ENCODE results near the gene ZNF174. TPM values are rescaled to one million over a fixed set of nuclear protein-coding genes. Genes with fewer than 3 reads are reported as not detected.

Gene ZNF174
- total and polyA plus RNA-seq, 2 of the 8 experiments (the other 6 are each of a cell fraction or from before 2014, with no cell fraction given), result 9.1 to 12.7 TPM

GRCh38 chr16:3458278-3458851, 57.4 kb downstream of the ZNF174 start (continued):
- no peak for TF ChIP-seq ATF3 (IDR thresholded peaks at IDR 0.05; ENCODE audit: insufficient read depth, low read depth, low read length)
- peak; percentile 47; the same call in 1 of the 2 replicates for TF ChIP-seq MAFK (IDR thresholded peaks at IDR 0.05; ENCODE audit: low read depth, low read length)
- TF ChIP-seq ZNF274 (IDR thresholded peaks at IDR 0.05; ENCODE audit: borderline replicate concordance, extremely low read depth, low read length), result no peak
- no peak for TF ChIP-seq BRCA1 (IDR thresholded peaks at IDR 0.05; ENCODE audit: low read depth, low read length)
- TF ChIP-seq TAF7 (optimal IDR thresholded peaks at IDR 0.05; ENCODE audit: borderline replicate concordance, low read depth, low read length), result no peak
- no peak; the same call in 1 of the 2 replicates for TF ChIP-seq GABPA (IDR thresholded peaks at IDR 0.05; ENCODE audit: borderline replicate concordance, insufficient read depth, low read length)
- TF ChIP-seq BACH1 (IDR thresholded peaks at IDR 0.05; ENCODE audit: low read length), result no peak
- TF ChIP-seq EGR1 (IDR thresholded peaks at IDR 0.05; ENCODE audit: borderline replicate concordance, low read depth, low read length), result no peak
- TF ChIP-seq CHD7 (IDR thresholded peaks at IDR 0.05; ENCODE audit: insufficient replicate concordance, low read length), result no peak
- TF ChIP-seq NRF1 (IDR thresholded peaks at IDR 0.05; ENCODE audit: low read depth, low read length), result no peak
- TF ChIP-seq ASH2L (IDR thresholded peaks at IDR 0.05; ENCODE audit: low read length), result no peak

All from H1 (cell line).